HUDEP-2 (cell line): Measurements from ENCODE around the gene CAB39.

Experiments used
- DNase-seq, 76 experiments: peaks; one replicate each; lab custom pipeline; 2025; ENCODE audit not compliant: unreplicated experiment in 76 of 76; lab: John Stamatoyannopoulos, UW

The CAB39 gene

GRCh38 chr2:230849633-230850357 lies 137.2 kb downstream of the CAB39 start:
- peak in 43 of 76 experiments; percentile 1 to 43 (median 18) for DNase-seq

GRCh38 chr2:230850358-230850658 lies 137.7 kb downstream of the CAB39 start:
- DNase-seq: no peak

GRCh38 chr2:230852113-230852512 lies 139.5 kb downstream of the CAB39 start:
- DNase-seq: no peak

GRCh38 chr2:230861552-230862255 lies 149.1 kb downstream of the CAB39 start:
- DNase-seq: no peak

GRCh38 chr2:230862292-230862691 lies 149.7 kb downstream of the CAB39 start:
- DNase-seq: no peak

GRCh38 chr2:230863031-230863430 lies 150.4 kb downstream of the CAB39 start:
- DNase-seq: peak in 1 of 76 experiments; percentile 1

GRCh38 chr2:230863442-230864121 lies 150.9 kb downstream of the CAB39 start:
- no peak for DNase-seq

GRCh38 chr2:230864122-230864604 lies 151.5 kb downstream of the CAB39 start:
- DNase-seq: no peak

GRCh38 chr2:230864605-230865306 lies 152.1 kb downstream of the CAB39 start, which contains the start of gene ITM2C:
TSS of gene ITM2C (plus strand) at chr2:230864942. CDS start at chr2:230865026, 84 bp downstream.
- peak in 35 of 76 experiments; percentile 5 to 49 (median 19) for DNase-seq

- no peak for DNase-seq
These were observed 152.7 kb downstream of the CAB39 start for GRCh38 chr2:230865307-230865765.

- no peak for DNase-seq
These were observed 153.4 kb downstream of the CAB39 start for GRCh38 chr2:230865766-230866755.

- peak in 48 of 76 experiments; percentile 1 to 66 (median 18) for DNase-seq
These were observed 154.3 kb downstream of the CAB39 start for GRCh38 chr2:230866756-230867523.

GRCh38 chr2:230868161-230868946 lies 155.7 kb downstream of the CAB39 start:
- no peak for DNase-seq

GRCh38 chr2:230868947-230869913 lies 156.6 kb downstream of the CAB39 start:
- no peak for DNase-seq

GRCh38 chr2:230869914-230870543 lies 157.4 kb downstream of the CAB39 start:
- no peak for DNase-seq
